ENCODE results near the gene ZNF516.

Gene ZNF516

DNA sequence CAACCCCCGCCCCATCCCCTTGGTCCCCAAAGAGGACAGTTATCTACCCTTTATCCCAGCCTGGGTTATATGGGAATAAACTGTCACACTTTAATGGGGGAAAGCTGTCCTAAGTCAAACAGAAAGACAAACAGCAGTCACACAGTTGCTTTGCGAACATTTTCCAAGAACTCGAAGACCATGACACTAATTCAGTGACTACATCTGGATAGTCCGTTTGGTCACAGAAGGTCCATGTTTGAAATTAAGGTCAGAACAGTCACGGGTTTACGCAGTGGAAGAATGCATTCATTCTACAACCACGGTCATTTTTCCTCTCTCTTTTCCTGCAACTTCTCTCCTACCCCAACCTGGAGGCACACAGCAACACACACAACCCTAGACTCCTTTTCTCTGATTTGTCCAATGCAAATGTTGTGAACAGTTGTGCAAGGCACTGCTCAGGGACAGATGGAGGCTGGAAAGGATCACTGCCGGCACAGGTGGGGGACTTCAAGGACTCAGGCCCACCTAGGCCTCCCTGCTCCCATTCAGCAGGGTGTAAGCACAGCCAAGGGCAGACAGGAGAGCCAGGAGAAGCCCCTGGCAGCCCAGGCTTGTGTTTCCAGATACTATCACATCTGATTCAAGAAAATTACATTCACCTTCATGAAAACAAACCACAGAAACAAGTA, 39.9 kb downstream of the ZNF516 start:
- DNase-seq (ENCODE audit: low read depth) = no peak

DNA sequence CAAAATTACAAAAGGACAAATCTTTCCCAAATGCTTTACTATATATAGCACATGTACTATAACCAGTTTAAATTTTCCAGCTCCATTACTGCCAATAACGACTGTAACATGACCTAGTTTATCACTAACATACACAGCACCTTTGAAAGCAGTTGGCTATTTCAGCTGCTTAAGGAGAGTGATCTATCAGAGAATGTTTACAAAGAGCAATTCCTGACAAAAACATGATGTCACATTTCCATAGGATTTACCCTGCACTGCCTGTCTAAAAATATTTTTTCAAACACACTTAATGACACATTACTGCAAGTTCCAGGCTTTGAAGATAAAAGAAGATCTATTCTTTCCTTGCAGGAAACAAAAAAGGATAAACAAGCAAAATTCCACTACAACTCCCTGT, 40.6 kb downstream of the ZNF516 start:
- DNase-seq (ENCODE audit: low read depth) = no peak

DNA sequence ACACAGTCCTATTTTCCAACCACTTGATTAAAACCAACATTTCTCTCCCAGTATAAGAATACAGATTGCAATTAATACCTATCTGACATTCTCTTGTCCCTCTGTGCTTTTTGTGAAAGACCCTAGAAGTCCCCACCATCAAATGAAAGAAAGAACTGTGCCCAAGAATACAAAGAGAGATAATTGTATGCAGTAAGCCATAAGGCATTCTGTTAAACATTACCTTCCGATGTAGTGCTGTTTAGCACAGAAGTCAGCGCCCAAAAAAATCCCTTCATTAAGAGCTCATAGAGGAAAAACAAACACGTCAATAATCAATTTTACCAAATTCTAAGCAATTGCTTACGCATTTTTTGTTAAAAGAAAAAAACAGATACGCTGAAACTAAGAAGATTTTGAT, 41.1 kb downstream of the ZNF516 start:
- no peak for DNase-seq (ENCODE audit: low read depth)

DNA sequence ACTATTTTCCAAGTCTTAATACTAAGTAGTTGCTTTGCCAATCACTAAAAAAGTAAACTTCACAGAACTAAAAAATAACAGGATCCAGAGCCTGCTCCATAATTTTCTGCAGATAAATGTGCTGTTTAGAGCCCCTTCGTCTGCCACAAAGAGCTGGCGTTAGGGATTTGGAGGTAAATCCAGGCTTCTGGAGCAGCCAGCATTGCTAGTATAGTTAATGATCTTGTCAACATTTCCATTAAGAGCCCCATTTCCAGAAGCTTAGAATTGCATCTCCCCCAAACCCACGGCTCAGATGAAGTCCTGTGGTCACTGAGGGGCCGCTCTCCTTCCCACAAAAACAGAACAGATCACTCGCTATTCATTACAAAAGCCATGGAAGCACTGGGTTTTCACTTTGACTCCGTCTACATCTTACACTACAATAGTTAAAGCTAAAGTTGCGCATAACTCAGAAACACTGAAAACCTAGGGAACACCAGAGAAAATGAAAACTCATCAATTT, 41.9 kb downstream of the ZNF516 start:
- DNase-seq (ENCODE audit: low read depth) = no peak

DNA sequence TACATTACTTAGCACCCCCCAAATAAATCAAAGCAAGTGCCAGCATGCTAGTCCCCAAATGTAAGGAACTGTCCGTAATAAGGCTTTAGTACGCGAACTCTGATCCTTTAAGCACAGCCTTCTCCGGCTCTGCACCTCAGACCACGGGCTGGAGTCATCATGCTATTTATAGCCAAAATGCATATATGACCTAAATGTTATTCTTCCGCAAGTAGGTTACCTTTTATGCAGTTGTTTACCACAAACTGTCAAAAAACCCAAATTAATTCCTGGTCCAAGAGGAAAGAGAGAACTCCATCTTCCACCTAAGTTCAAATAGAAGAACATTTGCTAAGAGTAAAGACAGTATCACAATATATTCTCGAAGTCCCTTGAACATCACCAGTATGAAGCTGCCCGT, 42.7 kb downstream of the ZNF516 start:
- no peak for DNase-seq (ENCODE audit: low read depth)

DNA sequence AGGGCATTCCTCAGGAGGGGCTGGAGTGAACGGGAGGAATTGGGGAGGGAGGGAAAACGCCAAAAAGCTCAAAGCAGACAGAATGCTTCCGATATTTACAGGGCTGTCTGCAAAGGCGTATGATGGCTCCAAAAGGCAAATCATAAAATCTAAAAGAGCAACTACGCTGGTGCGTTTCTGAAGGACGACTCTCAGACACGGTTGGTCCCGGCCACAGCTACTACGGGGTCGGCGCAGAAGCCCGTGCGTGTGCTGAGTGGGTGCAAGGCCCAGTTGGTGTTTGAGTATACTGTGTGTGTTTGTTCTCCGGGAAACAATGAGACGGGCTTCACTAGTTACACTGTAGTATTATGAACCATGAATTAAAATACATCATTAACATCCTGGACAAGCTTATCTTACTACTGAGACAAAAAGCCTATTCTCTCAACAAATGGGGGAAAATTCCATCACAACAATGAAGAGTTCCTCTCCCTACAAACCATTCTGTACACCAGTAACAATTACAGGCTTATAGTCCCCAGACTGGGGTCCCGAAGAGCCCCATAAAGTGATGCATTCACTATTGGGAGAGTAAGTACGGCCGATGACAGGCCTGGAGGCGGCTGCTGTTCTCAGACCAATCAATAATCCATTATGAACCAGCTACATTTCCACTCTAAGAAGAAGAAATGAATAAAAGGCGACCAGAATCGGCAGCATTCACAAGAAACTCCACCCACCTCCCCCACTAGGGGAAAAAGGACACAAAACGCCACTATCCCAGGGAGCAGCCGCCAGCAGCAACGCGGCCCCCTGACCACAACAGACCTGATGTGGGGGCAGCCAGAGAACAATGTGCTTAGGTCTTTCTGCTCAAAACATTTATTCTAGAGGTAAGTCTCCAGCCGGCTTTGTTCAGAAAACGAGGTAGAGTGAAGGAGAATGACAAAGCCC, 43.4 kb downstream of the ZNF516 start:
- DNase-seq (ENCODE audit: low read depth) = no peak

DNA sequence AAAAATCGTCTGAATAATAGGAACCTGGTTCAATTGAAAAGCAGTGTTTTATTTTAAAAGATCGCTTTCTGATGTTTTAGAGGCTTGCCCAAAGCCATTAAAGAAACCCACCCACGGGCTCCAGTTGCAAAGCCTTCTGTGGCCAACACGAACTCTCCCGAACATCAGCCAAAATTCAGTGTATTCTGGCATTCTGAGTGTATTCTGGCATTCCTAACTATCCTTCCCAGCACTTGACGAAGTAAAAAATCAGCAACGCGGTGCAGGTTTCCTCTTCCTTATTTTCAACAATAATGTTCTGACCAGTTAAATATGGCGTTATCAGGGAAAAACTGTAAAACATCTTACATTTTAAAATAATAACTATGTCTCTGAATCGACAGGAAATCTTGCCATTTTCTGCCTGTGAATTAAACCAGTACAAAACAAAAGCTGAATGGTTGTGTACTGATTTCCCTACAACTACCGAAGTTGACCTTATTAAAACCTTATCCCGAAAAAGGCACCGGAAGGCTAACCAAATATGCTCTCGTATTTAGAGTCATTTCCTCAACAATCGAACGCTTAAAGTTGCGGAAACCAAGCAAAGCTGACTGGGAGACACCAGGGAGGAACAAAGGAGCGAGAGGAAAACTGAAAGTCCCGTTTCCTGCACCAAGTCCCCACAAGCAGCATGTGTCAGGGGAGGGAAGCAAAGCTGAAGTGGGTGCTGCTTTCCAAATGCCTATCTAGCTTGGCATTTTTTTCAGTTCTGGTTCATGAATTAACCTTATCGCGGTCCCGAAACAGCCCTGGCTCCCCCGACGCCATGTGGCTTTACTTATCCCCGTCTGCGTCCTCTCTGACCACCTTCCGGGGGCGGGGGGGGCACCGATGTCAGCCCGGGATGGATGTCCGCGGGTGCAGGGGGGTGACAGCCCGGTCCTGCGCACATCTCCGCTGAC, 44.3 kb downstream of the ZNF516 start:
- peak; percentile 13 for DNase-seq (ENCODE audit: low read depth)

DNA sequence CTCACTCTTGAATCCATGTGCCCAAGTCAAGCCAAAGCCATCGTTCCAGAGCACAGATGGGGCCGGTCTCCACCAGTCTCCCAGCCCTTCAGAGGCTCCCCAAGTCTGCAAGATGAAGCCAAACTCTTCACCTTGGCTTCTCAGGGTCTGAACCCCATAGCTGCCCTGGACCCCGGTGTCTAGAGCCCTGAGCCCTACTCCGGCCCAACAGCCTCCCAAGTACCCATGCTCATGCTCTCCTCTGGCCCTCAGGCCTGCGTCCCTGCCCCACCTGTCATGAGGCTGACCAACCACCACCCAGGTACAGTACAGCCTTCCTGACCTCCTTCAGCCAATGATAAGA, 46.0 kb downstream of the ZNF516 start:
- no peak for DNase-seq (ENCODE audit: low read depth)

DNA sequence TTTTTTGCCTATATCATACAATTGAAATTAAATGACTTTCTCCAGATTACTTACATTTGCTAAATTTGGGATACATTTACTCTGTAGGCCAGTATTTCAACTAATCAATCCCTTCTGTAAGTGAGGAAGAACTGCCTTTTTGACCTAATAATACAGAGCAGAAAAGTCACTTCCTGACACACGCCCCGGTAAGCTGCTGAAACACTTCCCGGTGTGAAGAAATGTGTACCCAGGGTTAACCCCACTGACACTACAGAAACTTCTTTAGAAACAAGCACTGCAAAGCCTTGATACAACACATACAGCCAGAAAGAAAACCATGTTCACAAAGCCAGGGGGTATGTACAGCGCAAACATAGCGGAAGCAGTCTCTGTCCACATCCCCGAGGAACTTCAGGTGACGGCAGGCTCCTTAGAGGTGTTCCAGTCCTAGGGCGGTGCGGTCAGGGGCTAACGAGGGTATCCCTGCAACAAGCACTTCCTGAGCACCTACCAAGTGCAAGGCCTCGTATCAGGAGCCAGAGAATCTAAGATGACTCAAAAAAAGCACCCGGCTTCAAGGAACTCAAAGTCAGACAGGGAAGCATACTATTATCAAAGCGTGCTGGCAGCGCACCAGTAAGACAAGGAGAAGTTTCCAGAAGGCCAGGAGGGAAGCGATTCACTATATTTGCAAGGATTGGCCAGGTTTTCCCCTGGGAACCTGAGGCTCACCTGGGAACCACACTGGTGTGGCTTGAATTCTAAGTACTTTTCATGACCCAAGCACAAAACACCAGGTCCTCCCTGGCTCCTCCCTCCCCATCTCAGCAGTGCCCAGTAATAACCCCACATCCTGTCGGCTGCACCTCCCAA, 46.6 kb downstream of the ZNF516 start:
- DNase-seq (ENCODE audit: low read depth) = no peak

DNA sequence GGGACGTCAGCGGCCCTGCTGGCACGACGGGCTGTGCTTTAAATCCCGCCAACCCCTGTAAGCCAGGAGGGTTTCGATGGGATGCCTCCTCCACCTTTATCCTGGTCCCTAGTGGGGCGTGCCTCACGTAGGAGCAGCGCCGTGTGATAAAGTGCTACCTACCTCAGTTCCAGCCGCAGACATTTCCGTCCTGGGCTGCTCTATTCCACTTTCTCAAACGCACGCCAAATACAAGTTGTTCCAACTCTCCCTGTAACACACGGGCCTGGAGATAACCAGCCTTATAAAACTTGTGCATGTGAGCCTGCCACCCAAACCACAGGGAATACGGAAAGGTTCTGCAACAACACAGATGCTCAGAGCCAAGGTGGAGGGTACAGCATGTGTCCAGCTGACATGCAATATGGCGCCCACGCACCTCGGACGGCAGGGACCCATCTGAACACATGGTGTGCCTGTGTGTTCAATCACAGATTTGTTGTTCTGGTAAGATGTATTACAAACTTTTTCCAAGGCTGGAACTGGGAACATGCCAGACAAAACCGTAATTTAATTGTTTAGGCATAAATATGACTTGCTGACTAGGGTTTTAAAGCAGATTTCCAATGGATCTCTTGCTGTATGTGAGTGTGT, 47.7 kb downstream of the ZNF516 start:
- no peak for DNase-seq (ENCODE audit: low read depth)

DNA sequence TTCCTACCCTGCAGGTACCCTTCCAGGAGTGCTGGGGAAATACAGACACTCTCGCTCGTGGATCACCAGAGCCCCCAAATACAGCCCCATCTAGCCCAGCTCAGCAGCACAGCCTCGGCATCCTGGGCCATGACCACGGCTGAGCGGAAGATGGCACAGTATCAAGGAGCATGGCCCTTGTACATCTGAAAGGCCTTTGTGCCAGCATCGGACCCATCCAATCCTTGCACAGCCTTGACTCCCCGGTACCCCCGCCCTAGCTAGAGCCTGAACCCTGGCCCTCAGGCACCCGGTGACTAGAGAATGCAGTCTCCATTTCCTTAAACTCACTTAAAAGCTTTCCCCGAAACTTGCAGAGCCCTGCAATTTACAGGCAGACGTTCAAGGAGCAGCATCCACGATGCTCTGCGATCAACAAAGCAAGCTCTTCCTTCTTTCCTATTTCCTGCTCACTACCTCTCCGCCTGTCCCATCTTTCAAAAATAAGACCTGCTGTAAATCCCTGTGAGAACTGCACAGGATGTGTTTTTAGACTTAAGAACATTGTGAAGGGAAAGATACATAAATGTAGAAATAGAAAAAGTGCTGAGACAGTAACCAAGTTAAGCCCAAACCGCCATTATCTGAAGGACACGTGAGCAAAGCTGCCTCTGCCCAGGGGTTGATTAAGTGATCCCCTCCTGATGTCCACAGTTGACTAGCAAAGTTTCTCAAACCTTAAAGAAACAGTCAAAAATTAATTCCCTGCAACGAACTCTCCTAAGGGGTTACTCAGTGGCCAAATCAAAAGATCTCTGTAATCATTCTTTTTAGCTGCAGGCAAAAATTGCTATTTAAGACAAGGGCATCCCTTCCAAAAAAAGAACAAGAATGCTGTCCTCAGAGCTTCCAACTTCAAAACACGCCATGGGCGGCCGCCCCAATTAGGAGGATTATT, 48.5 kb downstream of the ZNF516 start:
- DNase-seq (ENCODE audit: low read depth) = no peak

DNA sequence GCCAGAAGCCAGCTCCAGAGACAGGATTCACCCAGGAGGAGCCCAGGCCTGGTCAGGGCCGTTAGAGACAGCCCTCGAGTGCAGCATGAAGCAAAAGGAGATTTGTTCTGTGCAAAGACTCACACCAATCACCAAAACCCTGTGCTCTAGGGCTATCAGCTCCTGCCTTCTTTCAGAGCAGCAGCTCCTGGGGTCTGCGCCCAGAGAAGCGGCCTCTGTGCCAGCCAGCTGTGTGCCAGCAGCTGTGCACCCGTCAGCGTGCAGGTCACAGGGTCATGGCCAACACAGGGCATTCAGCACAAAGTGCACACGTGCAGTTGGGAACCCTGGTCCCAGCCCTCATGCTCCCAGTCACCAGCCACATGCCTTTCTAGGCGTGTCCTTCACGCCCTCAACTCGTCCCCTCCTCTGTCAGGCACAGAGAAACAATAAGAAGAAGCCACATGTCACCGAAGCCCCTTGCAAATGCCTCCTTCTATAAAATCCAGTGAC, 49.3 kb downstream of the ZNF516 start:
- DNase-seq (ENCODE audit: low read depth) = no peak

DNA sequence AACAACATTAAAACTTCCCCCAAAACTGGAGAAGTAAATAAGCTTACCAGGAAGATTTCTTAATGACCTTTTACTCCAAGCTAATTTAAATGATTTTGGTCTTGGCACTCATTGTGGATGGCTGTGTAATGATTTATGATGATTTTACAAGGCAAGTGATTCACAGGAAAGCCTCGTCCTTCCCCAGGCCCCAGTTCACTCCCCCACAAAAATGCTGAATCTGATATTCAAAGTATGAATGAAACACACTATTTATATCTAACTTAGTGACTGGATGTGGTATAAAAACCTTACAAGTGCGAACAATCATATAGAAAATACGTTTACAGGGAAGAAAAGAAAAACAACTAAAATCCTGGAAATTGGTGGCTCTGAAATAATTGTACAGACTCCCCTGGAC, 49.8 kb downstream of the ZNF516 start:
- DNase-seq (ENCODE audit: low read depth) = no peak

DNA sequence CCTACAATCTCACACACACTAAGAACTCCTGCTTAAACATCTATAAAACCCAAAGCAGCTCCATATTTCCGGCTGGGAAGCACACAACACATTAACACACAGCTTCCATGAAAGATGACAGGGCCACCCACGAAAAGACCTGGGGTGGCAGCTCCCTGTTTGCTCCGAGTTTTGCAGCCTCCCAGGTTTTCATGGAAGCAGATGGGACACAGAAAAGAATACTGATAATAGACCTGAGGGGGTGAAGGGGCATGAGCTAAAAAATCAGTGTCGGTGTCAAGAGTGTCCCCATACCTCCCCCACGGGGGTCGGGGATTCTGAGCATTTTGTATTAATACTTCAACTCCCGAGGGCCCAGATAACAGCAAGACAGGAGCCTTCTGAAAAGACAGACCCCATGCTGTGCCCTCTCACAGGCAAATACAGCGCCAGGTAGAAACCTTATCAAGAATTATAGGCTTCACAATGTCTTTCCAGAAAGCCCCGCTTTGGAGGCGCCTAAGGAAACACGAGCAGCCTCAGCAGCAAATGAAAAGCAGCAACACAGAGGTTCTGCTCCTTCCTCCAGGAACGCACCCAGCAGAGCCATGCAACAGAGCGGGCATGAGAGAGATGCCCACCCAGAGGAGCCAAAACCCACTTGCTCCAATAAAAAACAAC, 50.5 kb downstream of the ZNF516 start:
- DNase-seq (ENCODE audit: low read depth) = no peak

DNA sequence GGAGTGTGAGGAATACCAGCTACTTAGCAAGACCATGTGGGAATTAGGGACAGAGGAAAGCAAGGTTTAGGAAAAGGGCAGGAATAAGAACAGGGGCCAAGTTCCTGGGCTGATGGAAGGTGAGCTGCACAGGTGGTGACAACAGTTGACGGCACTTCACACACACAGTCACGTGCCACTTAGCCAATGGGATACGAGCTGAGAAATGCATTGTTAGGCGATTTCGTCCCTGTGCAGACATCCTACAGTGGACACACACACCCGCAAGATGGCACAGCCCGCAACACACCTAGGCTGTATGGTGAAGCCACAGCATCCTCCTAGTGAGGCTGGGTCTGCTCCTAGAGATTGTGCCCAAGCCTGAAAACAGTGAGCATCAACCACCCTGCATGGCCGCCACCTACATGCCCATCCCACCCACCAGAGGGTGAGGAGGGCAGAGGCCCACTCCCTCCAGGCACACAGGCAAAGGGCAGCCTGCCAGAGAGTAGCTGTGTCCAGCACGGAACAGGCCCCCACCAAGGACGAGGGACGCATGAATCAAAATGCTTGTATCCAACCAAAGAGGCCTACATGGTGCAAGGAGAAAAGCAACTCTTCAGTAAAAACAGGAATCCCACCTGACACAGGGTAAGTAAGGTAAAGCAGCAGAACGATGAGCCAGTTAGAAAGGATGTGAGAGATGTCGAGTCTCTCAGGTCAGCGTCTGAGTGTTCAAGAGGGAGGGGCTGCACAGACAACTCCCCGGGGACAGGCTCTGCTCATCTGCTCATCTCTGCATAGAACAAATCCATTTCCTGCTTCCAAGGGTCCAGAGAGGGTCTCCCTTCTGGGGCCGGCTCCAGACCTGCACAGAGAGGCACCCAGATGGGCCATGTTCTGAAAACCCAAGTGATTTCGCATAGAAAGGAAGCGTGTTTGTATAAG, 51.3 kb downstream of the ZNF516 start:
- no peak for DNase-seq (ENCODE audit: low read depth)

DNA sequence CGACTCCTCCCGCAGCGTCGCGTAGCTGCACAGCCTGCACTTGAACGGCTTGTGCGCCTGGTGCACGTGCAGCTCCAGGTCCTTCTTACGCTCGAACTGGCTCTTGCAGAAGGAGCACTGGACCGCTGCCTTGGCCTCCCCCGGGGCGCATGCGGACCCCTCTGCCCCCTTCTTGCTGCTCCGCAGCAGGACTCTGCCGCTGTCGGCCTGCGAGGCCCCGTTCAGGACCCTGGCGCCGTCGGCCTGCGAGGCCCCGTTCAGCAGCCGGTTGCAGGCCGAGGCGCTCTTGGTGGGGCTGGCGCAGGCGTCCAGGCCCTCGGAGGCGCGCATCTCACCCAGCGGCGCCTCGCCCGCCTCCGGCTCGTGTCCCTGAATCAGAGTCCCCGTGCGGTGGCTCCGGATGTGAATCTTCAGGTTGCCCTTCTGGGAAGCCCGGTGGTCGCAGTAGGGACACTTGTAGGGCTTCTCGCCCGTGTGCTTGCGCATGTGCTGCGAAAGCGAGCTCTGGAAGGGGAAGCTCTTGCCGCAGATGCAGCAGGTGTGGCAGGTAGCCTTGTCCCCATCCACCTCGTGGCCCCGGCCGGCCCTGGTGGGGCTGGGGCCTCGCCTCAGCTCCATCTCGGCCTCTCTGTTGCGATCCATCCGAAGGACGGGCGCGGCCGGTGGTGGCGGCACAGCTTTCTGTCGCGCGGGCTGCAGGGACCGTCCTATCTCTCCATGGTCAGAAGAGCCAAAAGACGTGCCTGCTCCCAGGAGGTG, 52.5 kb downstream of the ZNF516 start:
- DNase-seq (ENCODE audit: low read depth) = no peak

Measured in activated T-cell treated with anti-CD3 and anti-CD28 coated beads for 48 hours (primary cell).